PFSK-1 (cell line): ENCODE measurements around the gene CROCC2.

Experiments
- POLR2AphosphoS5 ChIP-seq: IDR thresholded peaks from 2 replicates; pipeline ENCODE4 v1.6.1; 2012; ENCODE audit warnings: low read depth, mild to moderate bottlenecking, control low read depth, low read length, moderate library complexity
- TAF1 ChIP-seq: IDR thresholded peaks from 2 replicates; pipeline ENCODE4 v1.6.1; 2012; ENCODE audit warnings: low read length, control low read depth, borderline replicate concordance; ENCODE audit not compliant: insufficient read depth

GRCh38 chr2:240917009-240917683 lies 11.0 kb downstream of the CROCC2 start:
- TF ChIP-seq POLR2AphosphoS5 = no peak
- no peak for TF ChIP-seq TAF1
